Measurements from ENCODE around the gene USP47.

- TF ChIP-seq CTCF (IDR thresholded peaks at IDR 0.05) (no peak), POLR2A (IDR thresholded peaks at IDR 0.05) (no peak)
Observed at GRCh38 chr11:12005061-12005460, 163.3 kb downstream of the USP47 start.

Measured in lower leg skin (tissue), 3 donors.